Activated B cell treated with CpG ODN at 0.5 μM for 24 hours (primary cell): Measurements from ENCODE around the gene CYP4V2. TPM values are rescaled to one million over a fixed set of nuclear protein-coding genes. Genes with fewer than 3 reads are reported as not detected.

Source experiments
- ATAC-seq: fragments of 200-7000 bp; cut with Tn5 transposase; one replicate; pipeline ENCODE4 v1.10.0; 2021; ENCODE audit warnings: low read depth, mild to moderate bottlenecking, moderate library complexity
- CTCF ChIA-PET: fragments of 350-600 bp; sonication (Branson Sonifier 250); formaldehyde crosslinking; loops from one replicate; lab custom pipeline; 2021; ENCODE audit warnings: antibody characterized with exemption; lab: Charles Lee
- POLR2A ChIA-PET: fragments of 350-600 bp; sonication (Branson Sonifier 250); formaldehyde crosslinking; loops from one replicate; lab custom pipeline; 2021; ENCODE audit warnings: antibody characterized with exemption; lab: Charles Lee
- DNase-seq: peaks from one replicate; pipeline ENCODE4 v3.0.0; 2022
- H3K27ac Mint-ChIP-seq: one replicate; pipeline ENCODE4 v1.8.0; 2020; ENCODE audit warnings: mixed read lengths
- H3K27me3 Mint-ChIP-seq: one replicate; pipeline ENCODE4 v1.8.0; 2021; ENCODE audit warnings: mixed read lengths
- H3K36me3 Mint-ChIP-seq: one replicate; pipeline ENCODE4 v1.8.0; 2021; ENCODE audit warnings: low read depth, mixed read lengths
- H3K4me1 Mint-ChIP-seq: one replicate; pipeline ENCODE4 v1.8.0; 2021; ENCODE audit warnings: mixed read lengths
- H3K4me3 Mint-ChIP-seq: one replicate; pipeline ENCODE4 v1.8.0; 2020; ENCODE audit warnings: mild to moderate bottlenecking, mixed read lengths
- H3K9me3 Mint-ChIP-seq: one replicate; pipeline ENCODE4 v1.8.0; 2020; ENCODE audit warnings: mixed read lengths
- CTCF ChIP-seq: fragments of 200-600 bp; IDR thresholded peaks from one replicate; pipeline ENCODE4 v1.8.0; 2022; ENCODE audit warnings: antibody characterized with exemption, mild to moderate bottlenecking
- intact Hi-C: fragments of 100-400 bp; cut with micrococcal nuclease; formaldehyde crosslinking; loops from one replicate; pipeline ENCODE4 v1.15.1; 2024
- total RNA-seq: library from RNA; stranded (reverse); gene quantifications from 2 replicates; pipeline ENCODE4 v1.2.3, GENCODE V29; 2022

Gene CYP4V2
- total RNA-seq, 1 donor from 2014 or later = 9.5 TPM

DNA sequence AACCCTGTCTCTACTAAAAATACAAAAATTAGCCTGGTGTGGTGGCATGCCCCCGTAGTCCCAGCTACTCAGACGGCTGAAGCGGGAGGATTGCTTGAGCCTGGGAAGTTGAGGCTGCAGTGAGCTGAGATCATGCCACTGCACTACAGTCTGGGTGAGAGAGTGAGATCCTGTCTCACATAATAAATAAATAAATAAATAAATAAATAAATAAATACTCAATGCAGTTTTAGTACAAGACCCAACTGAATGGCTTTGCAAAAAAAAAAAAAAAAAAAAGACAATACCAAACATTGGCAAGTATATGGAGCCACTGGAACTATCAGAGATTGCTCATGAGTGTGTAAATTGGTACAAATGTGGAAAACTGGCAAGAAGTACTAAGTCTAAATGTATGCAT is 3.3 kb upstream of the CYP4V2 start:
- H3K4me1 Mint-ChIP-seq = peaks cover 26% of the 10 kb centered on the region

DNA sequence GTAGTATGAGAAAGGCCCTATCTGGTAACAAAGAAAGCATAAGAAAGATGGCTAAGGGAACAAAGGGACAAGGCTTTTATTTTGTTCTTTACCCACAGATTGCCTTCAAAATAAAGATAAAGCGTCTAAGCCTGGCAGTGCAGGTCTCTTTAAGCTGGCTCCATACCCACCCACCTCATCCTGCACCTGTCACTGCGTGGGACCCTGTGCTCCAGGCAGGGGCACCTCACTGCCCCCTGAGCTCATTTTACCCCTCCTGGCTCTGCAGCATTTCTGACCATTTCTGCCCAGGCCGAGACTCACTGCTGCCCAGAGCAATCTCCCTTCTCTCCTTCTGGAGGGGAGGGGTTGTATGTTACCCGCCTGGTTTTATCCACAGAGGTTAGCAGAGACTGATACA is 1.7 kb upstream of the CYP4V2 start:
- intact Hi-C loops = loop anchor here (2.0 to 5.0 kb wide), 4 partner anchors 131 to 1047 kb away; partner anchors contain the start of genes CCDC110, SLC25A4 and UFSP2
- peaks cover 3% of the 10 kb centered on the region for H3K36me3 Mint-ChIP-seq
- CTCF ChIA-PET = no interaction called here

More for the DNA sequence above, 3.3 kb upstream of the CYP4V2 start:
- H3K27ac Mint-ChIP-seq = no peak overlapping the region
- H3K27me3 Mint-ChIP-seq = peaks cover 22% of the 10 kb centered on the region
- H3K4me3 Mint-ChIP-seq = no peak overlapping the region
- DNase-seq = no peak
- POLR2A ChIA-PET = no interaction called here
- TF ChIP-seq CTCF = no peak
- intact Hi-C loops = no loop called here
- CTCF ChIA-PET = no interaction called here
- peaks cover 3% of the 10 kb centered on the region for H3K36me3 Mint-ChIP-seq
- peaks cover 2% of the 10 kb centered on the region for H3K9me3 Mint-ChIP-seq
- ATAC-seq = no peak

DNA sequence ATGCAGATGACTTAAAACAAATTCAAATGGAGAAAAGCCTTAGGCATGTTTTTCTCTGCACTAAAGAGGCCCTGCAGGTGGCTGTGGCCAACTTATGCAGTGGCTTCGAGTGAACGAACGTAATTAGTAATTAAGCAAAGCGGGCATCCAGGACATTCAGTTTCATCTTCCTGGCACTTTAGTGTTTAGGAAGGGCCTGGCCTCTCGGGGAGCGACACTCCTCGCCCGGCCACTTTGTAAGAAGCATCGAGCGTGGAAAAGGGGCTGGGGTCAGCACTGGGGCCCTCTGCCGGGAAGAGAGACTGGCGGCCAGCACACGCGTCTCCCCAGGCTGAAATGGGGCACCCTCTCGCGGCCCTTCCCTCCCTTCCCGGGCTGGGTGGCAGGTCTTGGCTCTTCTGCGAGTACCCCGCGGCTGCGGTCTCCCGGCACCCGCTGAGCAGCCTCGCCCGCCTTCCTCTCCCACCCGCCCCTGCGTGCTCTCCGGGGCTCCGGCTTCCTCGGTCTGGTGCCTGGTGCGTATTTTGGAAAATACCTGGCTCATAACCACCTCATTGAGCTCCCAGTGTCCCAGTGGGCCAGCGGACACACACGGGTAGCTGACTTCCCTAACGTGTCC is 677 bp upstream of the CYP4V2 start:
- DNase-seq = peak; percentile 48
- H3K27me3 Mint-ChIP-seq = peaks cover 4% of the 10 kb centered on the region
- peak overlapping the region; percentile 89 for H3K4me3 Mint-ChIP-seq
- POLR2A ChIA-PET = interaction anchor here (0.7 to 0.9 kb wide), 3 partner anchors 11 to 56 kb away, joined by 3 to 4 read pairs (median 3); no protein-coding TSS in a partner anchor
- no peaks in the 10 kb centered on the region for H3K9me3 Mint-ChIP-seq
- intact Hi-C loops = loop anchor here (1.0 to 5.0 kb wide), 6 partner anchors 14 to 1048 kb away; partner anchors contain the start of genes CCDC110, SLC25A4 and UFSP2
- H3K27ac Mint-ChIP-seq = peak overlapping the region; percentile 88
- no peak for TF ChIP-seq CTCF
- peak; percentile 29 for ATAC-seq
- CTCF ChIA-PET = no interaction called here
- H3K4me1 Mint-ChIP-seq = peaks cover 26% of the 10 kb centered on the region
- peaks cover 6% of the 10 kb centered on the region for H3K36me3 Mint-ChIP-seq

More for the DNA sequence above, 1.7 kb upstream of the CYP4V2 start:
- Mint-ChIP-seq H3K4me3 (peak overlapping the region; percentile 89), H3K27ac (peak overlapping the region; percentile 88), H3K9me3 (peaks cover 1% of the 10 kb centered on the region), H3K4me1 (peaks cover 26% of the 10 kb centered on the region), H3K27me3 (peaks cover 11% of the 10 kb centered on the region)
- POLR2A ChIA-PET = no interaction called here
- no peak for ATAC-seq
- TF ChIP-seq CTCF = no peak
- DNase-seq = no peak

GRCh38 chr4:186192066-186192612 is 772 bp downstream of the CYP4V2 start:
- Mint-ChIP-seq H3K9me3 (no peaks in the 10 kb centered on the region), H3K27me3 (no peaks in the 10 kb centered on the region), H3K4me3 (peak overlapping the region; percentile 90), H3K36me3 (peaks cover 11% of the 10 kb centered on the region), H3K27ac (peak overlapping the region; percentile 88), H3K4me1 (peaks cover 26% of the 10 kb centered on the region)
- no peak for TF ChIP-seq CTCF
- ChIA-PET POLR2A (interaction anchor here (0.5 to 1.5 kb wide), 3 partner anchors 10 to 123 kb away, joined by 3 to 4 read pairs (median 4); partner anchors contain the start of gene TLR3), CTCF (interaction anchor here (0.6 to 1.2 kb wide), 2 partner anchors 10 to 16 kb away, joined by 3 read pairs; no protein-coding TSS in a partner anchor)
- intact Hi-C loops = loop anchor here (1.0 to 5.0 kb wide), 3 partner anchors 9 to 1050 kb away; partner anchors contain the start of genes SLC25A4 and UFSP2
- DNase-seq (no peak), ATAC-seq (no peak)

- Mint-ChIP-seq H3K4me3 (no peak overlapping the region), H3K4me1 (peaks cover 26% of the 10 kb centered on the region), H3K9me3 (no peaks in the 10 kb centered on the region), H3K36me3 (peaks cover 12% of the 10 kb centered on the region), H3K27me3 (no peaks in the 10 kb centered on the region), H3K27ac (no peak overlapping the region)
- CTCF ChIA-PET = no interaction called here
- intact Hi-C loops = loop anchor here (5.0 kb wide), 2 partner anchors 767 to 1052 kb away; partner anchors contain the start of genes SLC25A4 and UFSP2
- no peak for TF ChIP-seq CTCF
- POLR2A ChIA-PET = interaction anchor here (1.0 kb wide), 1 partner anchor 8 kb away, joined by 3 read pairs; no protein-coding TSS in a partner anchor
- DNase-seq = no peak
- ATAC-seq = no peak
These were observed 2.5 kb downstream of the CYP4V2 start for GRCh38 chr4:186193851-186194250.
